RPMI7951 (cell line): ENCODE results near the gene S100A3. TPM values are rescaled to one million over a fixed set of nuclear protein-coding genes. Genes with fewer than 3 reads are reported as not detected.

Experiments
- DNase-seq: peaks from one replicate; pipeline ENCODE4 v3.0.0-alpha.2; 2012; ENCODE audit warnings: low read depth
- total RNA-seq: library from RNA; depleted of rRNA; stranded (reverse); fragments of >200 nt; shearing (Covaris generic); gene quantifications from 2 replicates; pipeline ENCODE4 v1.2.3, GENCODE V29; 2014

S100A3 gene
- total RNA-seq, 1 experiment from 2014 or later: 7.7 TPM

DNA sequence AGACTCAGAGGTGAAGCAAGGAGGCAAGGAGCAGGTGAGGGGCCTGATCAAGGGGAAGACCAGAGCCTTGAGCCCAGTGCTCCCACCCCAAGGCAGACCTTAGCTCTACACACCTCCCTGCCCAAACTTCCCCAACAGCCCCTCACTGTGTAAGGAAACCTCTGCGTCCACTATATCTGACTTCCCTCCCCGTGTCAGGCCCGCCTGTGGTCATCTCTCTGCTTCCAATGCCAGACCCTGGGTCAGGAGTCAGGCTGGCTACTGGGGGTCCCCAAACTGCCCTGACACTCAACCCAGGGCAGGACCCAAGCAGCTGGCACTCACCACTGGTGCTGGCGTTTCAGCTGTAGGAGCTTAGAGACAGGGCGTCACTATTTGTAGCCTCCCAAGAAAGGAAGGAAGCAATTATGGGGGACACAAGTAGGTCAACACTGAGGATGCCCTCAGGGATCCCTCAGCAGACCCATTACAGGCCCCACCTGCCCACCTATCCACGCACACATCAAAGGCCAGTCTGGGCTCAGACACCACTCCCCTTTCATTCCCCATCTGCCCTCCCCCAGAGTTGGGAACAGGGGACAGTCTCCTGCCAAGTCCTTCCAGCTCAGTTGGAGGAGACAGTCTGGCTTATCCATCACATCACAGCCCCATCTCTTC lies 811 bp upstream of the S100A3 start:
- no peak for DNase-seq

DNA sequence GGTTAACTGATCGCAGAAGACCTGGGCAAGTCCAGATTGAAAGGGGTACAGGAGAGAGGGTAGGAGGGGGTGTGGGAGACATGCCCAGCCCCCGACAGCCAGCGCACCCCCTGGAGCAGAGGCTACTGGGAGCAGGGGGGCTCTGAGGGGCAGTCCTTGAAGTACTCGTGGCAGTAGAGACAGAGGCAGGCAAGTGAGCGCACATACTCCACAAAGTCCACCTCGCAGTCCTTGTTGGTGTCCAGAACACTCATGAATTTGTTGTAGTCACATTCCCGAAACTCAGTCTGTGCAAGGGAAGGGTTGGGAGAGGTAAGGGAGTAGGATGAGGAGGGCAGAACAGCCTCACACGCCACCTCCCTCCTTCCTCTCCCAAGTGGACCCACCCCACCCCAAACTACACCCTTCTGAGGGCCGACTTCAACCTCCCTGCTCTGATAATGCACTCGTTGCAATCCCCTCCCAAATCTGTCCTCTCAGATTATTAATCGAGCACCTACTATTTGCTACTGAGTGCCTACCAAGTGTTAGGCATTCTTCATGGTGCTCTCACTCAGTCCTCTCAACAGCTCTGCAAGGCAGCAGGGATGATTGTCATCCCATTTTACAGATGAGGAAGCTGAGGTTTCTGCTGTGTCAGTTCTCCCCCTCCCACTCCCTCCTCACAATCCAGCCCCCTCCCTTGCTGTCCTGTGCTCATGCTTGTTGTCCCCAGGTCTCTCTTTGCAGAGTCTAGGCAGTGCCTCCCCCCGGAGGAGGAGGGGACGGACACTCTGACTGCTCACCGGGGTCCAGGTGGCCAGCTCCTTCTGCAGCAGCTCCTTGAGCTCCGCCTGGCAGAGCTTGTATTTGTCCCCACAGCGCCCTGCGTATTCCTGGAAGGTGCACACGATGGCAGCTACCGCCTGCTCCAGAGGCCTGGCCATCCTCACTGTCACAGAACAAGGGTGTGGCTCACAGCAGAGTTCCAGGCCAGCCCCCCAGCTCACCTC lies 1.2 kb downstream of the S100A3 start:
- DNase-seq: no peak

DNA sequence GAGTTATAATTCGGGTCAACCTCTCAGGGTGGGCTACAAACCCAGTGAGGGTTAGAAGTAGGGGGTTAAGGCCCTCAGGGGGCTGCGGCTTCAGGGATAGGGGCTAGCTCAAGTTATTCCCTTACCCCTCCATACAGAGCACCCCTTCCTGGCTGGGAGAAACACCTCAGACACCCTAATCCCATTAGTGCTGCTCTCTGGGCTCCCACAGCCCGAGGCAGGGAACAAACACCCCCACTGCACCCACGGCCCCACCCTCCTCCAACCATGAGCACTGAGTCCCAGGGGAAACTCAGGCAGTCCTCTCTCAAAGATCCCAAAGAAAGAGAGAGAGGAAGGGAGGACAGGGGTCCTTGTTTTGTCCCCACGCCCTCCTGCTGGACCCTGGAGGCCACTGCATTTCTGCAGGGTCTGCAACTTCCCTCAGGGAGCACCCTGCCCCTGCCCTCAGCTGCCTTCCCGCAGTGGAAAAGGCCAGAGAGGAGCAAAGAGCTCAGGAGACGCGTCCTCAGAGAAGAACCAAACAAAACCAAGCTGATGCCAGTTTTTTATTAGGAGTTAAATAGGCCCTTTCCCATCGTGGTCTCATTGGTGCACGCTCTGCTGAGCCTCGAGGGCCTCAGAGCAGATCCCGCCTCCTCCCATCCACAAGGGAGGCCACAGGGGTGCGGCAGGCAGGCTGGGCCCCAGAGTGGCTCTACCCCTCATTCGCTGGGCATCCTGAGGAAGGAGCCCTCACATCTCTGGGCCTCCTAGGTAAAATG lies 2.1 kb downstream of the S100A3 start:
- no peak for DNase-seq

DNA sequence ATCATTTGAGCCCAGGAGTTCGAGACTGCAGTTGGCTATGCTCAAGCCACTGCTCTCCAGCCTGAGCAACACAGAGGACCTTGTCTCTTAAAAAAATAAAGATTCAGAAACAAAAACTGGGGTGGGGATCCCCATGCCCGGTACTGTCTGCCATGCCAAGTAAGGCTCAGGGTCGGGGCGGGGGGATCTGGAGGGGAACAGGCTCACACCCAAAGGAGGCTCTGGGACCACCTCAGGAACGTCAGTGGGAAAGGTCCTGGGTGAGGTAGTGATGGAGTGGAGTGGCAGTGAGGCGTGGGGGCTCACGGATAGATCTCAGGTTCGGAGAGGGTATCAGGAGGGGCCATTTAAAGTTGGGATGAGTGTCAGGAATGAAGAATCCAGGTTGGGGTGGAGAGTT lies 2.7 kb downstream of the S100A3 start:
- no peak for DNase-seq

- peak; percentile 96 for DNase-seq
Observed at GRCh38 chr1:153545067-153546055, 3.7 kb downstream of the S100A3 start, which contains the start of gene S100A4. S100A4 (minus strand) TSS chr1:153545806; CDS start chr1:153544794, 1,012 bp downstream.

- DNase-seq: no peak
Observed at GRCh38 chr1:153544453-153545066, 4.5 kb downstream of the S100A3 start.

DNA sequence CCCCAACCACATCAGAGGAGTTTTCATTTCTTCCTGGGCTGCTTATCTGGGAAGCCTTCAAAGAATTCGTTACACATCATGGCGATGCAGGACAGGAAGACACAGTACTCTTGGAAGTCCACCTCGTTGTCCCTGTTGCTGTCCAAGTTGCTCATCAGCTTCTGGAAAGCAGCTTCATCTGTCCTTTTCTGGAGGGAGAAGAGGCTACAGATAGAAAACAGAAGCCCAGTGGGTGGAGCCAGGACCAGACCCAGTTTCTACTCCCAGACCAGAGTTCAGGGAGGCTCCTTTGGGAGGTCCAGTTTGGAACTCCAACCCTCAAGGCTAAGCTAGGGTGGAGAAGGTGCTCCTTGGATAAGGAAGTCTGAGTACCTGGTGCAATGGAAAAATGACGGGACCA lies 5.3 kb downstream of the S100A3 start:
- no peak for DNase-seq

GRCh38 chr1:153542956-153543711 lies 5.9 kb downstream of the S100A3 start:
- no peak for DNase-seq

DNA sequence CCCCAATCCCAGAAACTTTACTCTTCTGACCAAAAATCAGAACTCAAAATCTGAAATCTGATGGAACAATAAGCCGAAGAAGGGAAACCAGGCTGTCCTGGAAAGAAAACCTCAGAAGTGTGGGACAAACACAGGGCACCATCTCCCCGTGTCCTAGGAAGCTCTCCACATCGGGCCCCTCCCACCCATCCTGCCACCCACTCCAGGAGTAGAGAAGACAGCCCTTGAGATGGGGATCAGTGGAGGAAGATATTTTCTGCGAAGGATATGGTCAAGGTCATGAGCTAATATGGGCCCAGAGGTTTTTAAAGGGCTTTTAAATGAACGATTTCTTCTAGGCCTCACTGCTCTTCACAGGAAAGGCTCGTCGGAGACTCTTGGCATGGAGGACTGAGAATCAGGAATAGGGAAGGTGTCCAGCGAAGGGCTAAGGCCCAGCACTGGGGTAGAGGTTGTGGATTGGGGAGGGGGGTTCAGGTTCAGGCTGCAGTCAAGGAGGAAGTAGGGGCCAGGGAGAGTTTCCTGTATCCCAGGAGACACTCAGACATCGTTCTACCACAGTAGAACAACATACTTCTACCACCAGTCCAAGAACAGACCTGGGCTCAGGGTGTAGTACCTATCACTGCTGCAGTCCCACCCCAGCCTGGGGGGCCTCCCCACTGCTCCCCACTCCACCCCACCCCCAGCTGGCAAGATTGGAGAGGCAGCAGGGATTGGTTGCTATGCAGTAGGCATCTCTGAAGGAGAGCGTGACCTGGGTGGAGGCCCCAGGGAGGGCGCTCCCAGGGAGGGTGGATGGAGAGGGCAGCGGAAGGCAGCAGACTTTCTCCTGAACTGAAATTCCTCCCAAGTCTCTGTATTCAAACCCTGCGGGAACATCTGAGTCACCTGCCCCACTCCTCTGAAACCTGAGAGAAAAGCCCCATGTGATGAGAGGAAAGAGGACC lies 7.1 kb downstream of the S100A3 start:
- no peak for DNase-seq

DNA sequence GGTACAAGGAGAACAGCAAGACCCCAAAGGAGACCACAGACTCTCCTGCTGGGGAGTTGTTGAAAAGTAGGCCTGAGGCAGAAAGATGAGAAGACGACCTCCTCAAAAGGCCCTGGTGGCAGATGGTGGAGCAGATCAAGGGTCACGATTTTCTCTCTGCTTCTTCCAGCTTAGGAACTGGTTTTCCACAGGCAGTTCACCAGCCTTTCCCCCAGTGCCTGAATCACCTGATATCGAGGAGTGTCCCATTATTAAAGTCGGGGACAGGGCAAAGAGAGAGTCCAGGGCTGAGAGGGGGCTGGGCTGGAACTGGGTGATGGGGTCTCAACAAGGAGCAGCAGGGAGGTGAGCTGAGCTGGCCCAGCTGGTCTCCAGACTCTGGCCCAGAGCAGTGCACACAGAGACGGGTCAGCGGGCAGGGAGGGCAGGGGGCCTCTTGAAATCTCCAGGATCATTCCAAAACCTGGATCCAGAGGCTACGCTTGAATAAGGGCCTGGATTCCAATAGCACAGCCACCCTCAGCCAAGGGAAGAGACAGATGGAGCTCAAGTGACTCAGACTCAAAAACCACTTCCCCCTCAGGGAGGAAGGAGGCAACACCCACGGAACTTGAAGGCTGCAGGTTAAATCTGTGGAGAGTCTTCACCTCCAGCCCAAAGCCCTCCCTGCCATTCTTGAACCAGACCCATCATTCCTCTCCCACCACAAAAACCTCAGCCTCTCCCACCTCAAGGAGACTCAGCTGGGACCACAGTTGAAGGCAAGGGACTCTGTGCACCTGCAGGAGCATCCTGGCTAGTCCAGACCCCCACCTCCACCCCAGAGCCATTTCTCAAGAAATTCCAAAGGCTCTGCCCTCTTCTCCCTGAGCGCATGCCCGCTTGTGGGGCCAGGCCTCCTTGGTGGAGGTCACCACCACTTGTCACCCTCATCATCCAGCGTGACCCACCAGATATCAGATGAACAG lies 8.4 kb downstream of the S100A3 start, which contains the start of gene S100A5:
Gene S100A5, minus strand, starts transcription at position 541 of the 968 bp plus-strand sequence. CDS start 743 bp downstream, outside the sequence.
- DNase-seq: peak; percentile 94

DNA sequence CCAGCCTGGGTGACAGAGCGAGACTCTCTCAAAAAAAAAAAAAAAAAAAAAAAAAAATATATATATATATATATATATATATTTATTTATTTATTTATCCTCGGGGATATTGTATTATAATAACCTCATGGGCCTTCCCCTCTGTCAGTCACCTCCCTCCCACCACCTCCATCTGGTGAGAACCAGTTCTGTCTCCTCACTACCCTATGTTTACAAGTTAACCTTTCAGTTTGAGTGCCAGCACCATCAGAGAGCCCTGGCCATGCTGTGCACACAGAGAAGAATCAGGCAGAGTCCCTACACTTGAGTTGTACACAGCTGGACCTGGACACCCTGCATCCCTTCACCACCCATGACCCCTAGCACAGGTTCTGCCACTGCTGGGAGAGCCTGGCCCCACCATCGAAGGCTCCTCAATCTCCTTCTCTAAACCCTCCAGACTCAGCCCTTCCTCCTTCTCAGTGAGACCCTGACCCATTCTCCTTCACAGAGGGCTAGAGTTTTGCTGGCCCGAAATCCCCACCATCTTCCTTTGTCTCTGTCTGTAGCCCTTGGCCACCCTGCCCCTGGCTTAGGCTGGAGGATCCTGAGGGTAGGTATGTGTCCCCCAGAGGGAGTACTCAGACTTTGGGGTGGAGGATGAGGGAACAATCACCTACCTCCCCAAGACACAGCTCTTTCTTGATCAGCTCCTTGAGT lies 9.5 kb downstream of the S100A3 start:
- DNase-seq: no peak

DNA sequence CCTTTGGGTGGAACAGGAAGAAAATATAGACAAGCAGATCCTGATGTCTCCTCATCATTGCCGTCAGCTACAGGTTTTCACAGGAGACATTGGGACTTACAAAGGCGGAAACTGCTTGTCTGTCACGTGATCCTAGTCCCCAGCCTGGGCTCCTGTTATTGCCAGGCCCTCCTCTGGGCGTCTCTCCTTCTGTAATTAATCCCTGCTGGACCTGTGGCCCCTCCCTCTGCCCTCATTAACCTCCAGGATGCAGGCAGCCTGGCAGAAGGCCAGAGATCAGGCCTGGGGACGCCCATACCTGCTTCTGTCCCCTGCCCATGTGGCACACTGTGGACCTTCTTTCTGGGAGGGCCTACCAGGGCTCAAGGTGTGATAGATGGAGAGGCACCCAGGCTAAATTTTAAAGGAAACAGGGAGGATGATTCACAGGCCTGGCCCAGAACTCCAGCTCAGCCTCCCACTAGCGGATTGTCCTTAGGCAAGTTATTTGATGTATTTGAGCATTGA lies 10.7 kb downstream of the S100A3 start:
- peak; percentile 69 for DNase-seq

DNA sequence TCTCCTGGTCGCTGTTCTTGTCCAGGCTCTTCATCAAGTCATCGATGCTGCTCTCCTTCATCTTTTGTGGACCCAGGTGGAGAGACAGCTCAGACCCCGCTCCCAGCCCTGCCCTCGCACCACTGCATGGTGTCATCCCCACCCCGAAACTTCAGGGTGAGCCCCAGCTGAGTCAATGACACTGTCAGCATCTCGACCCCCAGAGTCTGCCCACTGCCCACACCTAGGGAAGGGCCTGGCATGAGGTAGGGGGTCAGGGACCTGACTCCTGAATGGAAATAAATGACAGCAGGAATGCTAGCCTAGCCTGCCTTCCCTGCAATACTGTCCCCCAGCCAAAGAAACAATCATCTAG lies 11.7 kb downstream of the S100A3 start:
- DNase-seq: no peak

DNA sequence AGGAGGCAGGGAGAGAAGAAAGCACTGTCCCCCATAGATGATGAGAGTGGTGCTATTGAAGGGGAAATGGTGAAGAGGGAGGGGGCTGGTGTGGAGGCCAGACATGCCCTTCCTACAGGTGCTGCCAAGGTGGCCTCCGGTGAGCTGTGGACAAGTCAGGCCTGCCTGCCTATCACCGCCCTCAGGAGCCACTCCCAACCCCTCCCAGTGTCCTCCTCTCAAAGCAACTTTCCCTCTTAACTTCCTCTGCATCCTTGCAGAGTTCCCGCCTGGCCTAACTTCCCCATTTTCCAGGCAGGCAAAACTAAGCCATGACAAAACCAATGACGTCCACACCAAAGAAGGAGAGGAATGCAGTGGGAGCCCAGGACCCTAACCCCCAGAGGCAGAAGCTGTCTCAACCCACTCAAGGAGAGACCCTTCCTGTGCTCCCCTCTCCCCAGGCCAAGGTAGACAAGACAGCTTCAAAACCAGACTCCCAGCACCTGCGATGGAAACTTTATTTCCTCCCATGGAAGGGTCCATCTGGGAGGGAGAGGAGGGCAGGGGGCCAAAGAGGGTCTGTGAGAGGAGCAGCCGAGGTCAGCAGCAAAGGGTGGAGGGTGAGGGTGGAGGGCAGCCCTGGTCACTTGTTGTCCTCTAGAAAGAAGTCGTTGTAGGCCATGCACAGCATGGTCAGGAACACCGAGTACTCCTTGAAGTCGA lies 12.2 kb downstream of the S100A3 start:
- DNase-seq: no peak

DNA sequence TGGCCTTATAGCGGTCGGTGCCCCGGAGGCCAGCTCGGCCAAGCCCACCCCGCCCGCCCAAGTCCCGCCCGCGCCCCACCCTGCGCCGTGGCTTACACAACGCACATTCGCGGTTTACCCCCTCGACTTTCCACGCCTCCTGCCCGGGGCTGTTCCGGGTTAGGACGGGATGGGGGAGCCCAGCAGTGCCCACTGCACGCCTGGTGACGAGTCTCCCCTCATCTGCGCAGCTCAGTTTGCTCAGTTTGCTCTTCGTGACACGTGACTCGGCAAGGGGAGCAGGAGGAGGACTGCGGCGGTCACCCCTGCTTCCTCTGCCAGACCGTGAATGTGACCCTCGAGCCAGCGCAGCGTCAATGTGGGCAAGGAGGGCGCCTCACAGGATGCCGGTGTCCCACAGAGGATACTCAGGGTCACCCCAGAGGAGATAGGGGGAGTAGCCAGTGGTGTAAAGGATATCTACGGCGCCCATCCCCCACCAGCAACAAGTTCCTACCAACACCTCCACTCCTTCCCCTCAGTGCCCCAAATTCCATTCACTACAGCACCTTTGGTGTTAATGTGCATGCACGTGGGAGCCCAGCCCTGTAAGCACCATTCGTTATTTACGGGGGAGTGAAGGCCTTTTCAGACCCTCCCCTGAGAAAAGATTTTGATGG lies 12.9 kb downstream of the S100A3 start:
- DNase-seq: peak; percentile 98
